HG03097 (cell line): Measurements from ENCODE around the gene ZNF273.

Experiments used
- ATAC-seq: cut with Tn5 transposase; IDR thresholded peaks from one replicate; pipeline ENCODE4 v1.9.1; 2021; ENCODE audit not compliant: unreplicated experiment, low FRiP score

ZNF273 gene

GRCh38 chr7:64876792-64877713, 26.0 kb upstream of the ZNF273 start:
- no peak for ATAC-seq

DNA sequence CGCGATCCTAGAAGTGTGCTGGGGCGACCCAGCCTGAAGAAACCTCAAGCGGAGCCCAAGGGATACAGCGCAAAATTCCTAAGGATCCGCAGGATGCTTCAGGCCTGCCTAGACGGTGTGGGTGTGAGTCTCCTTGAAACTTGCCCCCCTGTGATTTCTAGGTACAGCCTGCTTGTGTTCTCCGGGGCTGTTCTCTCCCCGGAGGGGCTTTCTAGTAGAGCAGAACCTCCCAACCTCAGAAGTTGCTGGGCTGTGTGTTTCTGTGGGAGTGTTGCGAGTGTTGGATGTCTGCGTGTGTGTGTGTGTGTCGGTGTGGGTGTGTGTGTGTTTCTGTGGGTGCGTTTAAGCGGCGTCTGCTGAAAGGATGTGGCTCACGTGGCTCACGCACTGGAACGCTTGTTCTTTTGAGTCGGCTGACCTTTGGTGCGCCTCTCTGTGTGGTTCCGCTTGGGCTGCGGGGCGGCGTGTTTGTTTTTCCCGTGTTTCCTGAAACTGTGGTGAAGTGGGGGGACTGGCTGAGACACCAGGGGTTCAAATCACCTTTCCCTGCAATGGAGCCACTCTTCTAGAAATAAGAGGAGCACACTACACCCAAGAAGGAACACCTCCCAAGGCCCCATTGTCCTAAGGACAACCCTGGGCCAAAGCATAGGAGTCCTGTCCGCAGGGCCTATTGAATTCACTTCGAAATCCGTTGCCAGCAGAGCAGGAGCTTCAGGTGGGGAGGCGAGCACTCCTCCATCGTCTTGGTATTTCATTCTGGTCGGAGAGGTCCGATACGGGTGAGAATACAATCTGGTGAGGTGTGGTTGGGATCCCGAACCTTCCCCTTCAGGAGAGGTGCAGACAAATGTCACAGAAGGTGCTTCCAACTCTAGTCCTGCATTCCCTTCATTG, 25.1 kb upstream of the ZNF273 start:
- no peak for ATAC-seq

- no peak for ATAC-seq
Measured at GRCh38 chr7:64878684-64879083, 24.4 kb upstream of the ZNF273 start.

GRCh38 chr7:64879086-64879730, 23.9 kb upstream of the ZNF273 start:
- ATAC-seq, result no peak

DNA sequence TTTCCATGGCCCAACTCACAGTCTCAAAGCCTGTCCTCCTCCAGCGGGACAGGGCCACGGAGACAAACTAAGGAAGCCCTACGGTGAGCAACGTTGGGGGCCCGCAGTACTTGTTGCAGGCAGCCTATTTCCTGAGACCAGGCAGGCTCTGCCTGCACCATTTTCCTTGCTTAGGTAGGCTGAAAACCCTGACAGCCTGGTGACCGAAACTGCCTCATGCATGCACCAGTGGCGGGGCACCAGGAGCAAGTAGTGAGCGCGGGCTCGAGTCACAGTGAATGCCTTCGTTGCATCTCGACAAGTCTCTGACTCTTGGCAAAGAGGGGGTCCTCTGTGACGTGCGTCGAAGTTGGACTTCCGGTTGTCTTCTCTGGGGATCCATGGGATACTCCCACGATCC, 23.3 kb upstream of the ZNF273 start:
- no peak for ATAC-seq

GRCh38 chr7:64880322-64881297, 22.5 kb upstream of the ZNF273 start:
- no peak for ATAC-seq

DNA sequence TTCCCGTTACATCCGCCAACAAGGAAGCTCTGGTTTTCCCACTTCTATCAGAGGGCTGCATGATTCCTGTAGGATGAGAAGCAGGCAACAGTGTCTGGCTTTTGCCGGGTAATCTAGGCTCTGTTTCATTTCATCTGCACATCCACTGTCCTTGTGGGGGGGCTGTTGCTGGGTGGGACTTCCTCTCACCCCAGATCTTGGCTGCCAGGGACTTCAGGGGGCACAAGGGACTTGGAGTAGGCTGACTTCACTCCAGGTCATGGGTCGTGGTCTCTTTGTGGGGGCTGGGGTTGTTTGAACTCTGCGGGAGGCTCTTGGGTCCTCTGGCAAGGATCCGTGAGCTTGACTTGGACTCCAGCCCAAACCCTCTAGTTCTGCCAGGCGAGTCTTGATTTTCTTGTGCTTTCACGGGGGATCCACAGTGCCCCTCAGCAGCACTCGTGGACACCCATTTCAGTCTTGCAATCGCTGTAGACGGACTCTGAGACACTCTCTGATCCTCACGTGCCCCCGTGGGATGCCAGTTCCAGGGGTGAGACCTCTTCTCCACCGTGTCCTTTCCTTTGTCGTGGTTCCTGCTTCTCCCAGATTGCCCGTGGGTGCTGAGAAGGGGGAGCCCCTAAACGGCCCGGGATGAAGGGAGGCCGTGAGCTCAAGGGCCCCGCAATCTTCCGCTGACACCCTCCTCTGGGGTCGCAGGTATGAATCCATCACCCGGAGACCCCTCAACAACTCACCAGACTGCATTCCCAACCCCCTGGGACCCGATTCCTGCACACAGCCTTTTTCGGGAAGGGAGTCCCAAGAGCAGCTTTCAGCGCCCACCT, 21.4 kb upstream of the ZNF273 start:
- no peak for ATAC-seq

DNA sequence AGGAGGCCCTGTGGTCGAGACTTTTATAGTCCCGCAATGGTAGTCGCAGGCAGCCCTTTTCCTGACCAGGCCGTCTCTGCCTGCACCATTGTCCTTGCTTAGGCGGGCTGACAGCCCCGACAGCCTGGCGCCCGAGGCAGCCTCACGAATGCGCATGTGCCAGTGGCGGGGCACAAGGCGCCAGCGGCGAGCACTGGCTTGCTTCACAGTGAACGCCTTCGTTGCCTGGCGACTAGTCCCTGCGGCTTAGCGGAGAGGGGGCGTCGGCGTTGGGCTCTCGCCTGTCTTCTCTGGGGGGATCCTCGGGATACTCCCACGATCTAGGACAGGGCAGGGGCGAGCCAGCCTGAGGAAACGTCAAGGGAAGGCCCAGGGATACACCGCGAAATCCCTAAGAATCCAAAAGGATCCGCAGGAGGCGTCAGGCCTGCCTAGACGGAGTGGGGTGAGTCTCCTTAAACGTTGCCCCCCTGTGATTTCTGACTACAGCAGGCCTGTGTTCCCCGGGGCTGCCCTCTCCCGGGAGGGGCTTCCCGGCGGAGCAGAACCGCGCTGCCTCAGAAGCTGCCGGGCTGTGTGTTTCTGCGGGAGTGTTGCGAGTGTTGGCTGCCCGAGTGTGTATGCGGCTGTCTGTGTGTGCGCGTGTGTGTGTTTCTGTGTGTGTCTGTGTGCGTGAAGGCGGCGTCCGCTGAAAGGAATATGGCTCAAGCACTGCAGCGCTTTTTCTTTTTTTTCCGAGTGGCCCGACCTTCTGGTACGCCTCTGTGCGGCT, 20.5 kb upstream of the ZNF273 start:
- no peak for ATAC-seq

- ATAC-seq, result no peak
Measured at GRCh38 chr7:64883113-64883905, 19.8 kb upstream of the ZNF273 start.

- no peak for ATAC-seq
Measured at GRCh38 chr7:64884085-64884912, 18.8 kb upstream of the ZNF273 start.

DNA sequence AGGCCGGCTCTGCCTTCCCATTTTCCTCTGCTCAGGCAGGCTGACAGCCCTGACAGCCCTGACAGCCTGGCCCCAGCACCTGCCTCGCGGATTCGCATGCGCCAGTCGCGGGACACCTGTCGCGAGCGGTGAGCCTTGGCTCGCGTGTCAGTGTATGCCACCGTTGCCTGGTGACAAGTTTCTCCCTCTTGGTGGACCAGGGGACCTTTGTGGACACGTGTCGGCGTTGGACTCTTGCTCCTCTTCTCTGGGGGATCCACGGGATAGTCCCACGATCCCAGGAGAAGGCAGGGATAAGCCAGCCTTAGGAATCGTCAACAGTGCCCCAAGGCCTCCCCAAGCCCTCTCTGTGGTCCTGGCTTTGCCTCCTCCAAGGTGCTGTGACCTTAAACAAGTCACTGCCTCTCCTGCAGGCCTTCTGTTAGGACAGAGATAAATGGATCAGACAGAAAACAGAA, 18.1 kb upstream of the ZNF273 start:
- ATAC-seq, result no peak

GRCh38 chr7:64885520-64886240, 17.4 kb upstream of the ZNF273 start:
- no peak for ATAC-seq

- ATAC-seq, result no peak
Measured at GRCh38 chr7:64886956-64887545, 16.0 kb upstream of the ZNF273 start.

DNA sequence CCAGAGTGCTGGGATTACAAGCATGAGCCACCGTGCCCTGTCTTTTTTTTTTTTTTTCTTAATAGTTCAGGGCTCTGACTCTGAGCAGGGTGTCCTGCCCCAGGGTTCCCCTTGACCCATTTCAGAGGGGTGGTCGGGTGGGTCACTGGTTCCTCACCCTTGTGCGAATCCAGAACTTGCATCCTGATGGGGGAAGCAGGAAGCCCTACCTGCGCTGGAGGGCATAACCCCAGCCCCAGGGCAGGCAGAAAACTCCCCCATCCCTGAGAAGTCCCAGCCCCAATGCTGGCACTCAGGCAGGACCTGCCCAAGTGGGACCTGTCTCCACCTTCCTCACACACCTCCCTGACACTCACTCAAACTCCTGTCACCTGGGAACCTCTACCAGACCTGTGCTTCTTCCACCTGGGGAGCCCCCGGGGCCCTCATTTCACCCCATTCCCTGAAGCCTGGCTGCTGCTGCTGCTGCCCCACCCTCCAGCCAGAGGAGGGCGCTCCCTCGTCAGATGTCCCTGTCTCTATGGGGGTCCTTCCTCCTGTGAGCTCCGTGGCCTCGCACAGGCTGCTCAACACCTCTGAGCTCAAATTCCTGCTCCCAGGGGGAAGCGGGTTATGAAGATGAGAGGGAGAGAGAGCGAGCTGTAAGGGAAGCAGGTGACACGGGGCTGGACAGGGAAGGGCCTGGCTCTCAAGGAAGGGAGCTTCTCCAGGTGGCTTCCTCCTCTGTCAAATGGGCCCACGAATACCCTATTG, 15.1 kb upstream of the ZNF273 start:
- ATAC-seq, result no peak

DNA sequence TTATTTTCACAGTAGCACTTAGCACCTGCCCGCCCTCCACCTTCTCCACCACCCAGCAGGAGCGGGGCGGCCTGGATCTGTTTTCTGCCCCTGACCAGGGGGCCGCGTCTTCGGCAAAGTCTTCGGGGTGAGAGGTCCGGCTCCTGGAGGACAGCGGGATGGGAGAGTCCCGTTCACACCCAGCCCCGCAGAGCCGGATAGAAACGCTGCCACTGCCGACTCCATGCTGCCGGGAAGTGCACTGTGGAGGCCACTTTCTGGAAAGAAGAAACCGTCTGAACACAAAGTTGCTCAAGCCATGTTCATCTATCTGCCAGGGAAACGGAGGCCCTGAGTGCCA, 14.5 kb upstream of the ZNF273 start:
- no peak for ATAC-seq
